NOMO-1 treated with dmso at 0.1 percent for 144 hours (cell line): ENCODE measurements around the gene ZNF142.
A peak's percentile ranks its signal among the peaks of the same experiment; 100 is the strongest.

Experiments
- DNase-seq: peaks from one replicate; lab custom pipeline; 2025; ENCODE audit not compliant: unreplicated experiment; lab: John Stamatoyannopoulos, UW

ZNF142 gene, protein sequence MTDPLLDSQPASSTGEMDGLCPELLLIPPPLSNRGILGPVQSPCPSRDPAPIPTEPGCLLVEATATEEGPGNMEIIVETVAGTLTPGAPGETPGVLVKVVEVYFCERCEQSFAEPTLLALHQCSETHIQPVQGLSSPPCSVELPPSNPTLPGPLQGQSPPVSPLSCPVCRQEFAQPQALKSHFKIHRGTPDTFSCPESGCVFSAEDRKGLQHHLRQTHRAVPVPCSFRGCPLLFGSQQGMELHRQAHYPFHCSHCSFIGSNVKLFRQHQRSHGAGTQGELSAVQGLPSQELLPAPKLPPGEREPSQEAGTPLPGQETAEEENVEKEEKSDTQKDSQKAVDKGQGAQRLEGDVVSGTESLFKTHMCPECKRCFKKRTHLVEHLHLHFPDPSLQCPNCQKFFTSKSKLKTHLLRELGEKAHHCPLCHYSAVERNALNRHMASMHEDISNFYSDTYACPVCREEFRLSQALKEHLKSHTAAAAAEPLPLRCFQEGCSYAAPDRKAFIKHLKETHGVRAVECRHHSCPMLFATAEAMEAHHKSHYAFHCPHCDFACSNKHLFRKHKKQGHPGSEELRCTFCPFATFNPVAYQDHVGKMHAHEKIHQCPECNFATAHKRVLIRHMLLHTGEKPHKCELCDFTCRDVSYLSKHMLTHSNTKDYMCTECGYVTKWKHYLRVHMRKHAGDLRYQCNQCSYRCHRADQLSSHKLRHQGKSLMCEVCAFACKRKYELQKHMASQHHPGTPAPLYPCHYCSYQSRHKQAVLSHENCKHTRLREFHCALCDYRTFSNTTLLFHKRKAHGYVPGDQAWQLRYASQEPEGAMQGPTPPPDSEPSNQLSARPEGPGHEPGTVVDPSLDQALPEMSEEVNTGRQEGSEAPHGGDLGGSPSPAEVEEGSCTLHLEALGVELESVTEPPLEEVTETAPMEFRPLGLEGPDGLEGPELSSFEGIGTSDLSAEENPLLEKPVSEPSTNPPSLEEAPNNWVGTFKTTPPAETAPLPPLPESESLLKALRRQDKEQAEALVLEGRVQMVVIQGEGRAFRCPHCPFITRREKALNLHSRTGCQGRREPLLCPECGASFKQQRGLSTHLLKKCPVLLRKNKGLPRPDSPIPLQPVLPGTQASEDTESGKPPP (N-terminal part only)

DNA sequence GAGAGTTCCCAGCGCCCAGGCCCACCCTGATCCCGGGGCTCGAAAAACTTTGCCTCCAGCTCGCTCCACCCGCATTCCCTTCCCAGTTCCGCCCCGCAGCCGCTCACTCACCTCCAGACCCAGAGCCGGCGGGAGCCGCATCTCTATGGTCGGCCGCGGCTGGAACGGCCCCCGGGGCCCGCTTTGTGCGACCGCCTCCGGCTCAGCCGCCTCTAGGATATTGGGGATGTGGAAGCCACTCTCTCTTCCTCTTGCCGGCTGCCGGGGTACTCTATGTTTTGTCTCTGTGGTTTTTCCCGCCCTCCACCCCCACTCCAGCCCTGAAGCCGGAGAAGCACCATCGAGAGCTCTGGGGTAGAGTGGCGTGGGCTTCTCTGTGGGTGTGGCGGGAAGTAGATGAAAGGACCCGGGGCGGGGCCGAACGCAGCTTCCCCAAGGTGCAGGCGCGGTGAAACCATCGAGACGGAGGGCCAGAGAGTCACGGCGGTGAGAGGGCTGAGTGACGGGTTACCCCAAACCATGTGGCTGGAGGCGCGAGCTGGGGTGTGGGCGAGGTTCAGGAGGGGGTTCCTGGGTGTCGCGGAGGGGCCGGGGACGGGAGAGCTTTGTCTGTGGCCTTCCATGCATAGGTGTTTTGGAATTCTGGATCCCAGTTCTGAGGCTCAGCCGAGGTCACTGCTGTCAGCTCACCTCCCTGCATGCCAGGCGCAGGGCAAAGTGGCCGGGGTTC, at the start of gene ZNF142, which contains the start of gene BCS1L:
TSS of gene ZNF142 (minus strand) at position 366 of the 730 bp plus-strand sequence. CDS start 3,194 bp downstream, outside the sequence.
TSS of gene BCS1L (plus strand) at position 426 of the 730 bp plus-strand sequence. CDS start 1,305 bp downstream, outside the sequence.
- DNase-seq, result peak; percentile 94

DNA sequence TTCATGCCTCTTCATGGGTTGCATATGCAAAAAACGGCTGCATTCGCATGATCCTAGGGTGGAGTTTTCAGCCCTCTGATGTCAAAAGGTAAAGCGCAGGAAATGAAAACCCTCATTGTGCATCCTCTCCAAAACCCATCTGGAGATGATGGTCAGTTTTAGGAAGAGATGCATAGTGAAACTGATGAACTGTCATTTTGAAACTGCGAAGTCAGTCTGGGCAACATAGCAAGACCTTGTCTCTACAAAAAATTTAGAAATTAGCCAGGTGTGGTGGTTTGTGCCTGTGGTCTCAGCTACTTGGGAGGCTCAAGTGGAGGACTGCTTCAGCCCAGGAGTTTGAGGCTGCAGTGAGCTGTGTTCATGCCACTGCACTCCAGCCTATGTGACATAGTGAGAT, 48.7 kb upstream of the ZNF142 start:
- DNase-seq, result no peak

DNA sequence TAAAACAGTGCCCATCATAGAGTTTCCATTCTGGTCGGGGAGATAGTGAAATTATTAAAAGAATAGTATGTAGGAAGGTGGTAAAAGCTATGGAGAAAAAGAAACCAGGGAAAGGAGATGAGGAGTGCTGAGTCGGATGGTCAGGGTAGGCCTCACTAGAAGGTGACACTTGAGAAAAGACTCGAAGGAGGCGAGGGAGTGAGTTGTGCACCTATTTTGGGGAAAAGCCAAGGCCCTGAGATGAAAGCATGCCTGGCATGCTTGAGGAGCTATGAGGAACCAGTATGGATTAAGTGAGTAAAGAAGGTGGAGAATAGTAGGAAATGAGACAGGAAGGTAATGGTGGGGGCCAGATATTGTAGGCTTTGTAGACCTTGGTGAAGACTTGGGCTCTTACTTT, 43.9 kb upstream of the ZNF142 start:
- DNase-seq, result no peak

DNA sequence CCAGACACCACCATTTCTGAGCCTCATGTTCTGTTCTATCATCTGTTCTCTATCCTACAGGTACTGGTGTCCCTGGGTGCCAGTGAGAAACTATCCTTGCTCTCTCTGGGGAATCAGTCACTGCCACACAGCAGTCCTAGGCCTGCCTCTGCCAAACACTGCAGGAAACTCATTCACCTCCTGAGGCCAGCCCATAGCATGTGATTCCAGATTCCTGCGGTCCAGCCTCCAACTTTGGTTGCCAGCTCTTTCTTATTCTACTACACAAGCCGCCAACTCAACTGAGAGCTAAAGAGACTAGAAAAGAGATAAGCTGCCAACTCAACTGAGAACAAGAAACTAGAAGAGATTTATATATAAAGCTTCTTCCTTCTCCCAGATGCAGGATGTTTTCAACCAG, 42.4 kb upstream of the ZNF142 start:
- no peak for DNase-seq

DNA sequence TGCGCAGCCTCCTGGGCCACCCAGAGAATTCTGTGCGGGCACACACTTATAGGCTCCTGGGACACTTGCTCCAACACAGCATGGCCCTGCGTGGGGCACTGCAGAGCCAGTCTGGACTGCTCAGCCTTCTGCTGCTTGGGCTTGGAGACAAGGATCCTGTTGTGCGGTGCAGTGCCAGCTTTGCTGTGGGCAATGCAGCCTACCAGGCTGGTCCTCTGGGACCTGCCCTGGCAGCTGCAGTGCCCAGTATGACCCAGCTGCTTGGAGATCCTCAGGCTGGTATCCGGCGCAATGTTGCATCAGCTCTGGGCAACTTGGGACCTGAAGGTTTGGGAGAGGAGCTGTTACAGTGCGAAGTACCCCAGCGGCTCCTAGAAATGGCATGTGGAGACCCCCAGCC, 39.5 kb upstream of the ZNF142 start:
- DNase-seq, result no peak

DNA sequence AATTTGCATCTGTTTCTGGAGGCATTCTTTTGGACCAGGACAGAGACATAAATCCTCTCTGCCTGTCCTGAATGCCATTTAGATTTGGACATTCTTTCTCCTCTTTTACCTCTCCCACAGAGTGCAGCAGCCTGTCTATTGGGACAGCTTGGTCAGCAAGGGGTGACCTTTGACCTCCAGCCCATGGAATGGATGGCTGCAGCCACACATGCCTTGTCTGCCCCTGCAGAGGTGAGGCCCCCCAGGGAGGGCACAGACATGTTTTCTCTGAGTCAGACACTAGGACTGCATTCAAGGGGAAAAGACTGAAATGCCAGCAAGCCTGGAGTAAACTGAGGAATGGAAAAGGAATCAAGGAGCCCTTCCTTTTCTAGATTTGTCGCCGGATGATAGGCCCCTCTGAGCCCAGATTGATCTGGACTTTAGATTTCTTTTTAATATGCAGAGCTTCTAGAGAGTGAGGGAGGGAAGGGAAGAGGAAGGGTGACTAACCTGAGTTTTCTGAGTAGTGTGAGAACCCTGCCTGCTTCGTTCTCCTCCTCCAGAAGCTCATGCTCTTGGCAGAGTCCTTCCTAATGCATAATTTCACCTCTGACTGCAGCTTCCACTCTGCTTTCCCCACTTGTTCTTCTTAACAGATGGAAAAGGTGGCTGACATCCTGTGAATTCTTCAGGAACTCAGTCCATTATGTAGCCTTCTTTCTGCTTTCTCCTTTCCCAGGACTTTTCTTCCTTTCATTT, 35.2 kb upstream of the ZNF142 start:
- DNase-seq, result no peak

DNA sequence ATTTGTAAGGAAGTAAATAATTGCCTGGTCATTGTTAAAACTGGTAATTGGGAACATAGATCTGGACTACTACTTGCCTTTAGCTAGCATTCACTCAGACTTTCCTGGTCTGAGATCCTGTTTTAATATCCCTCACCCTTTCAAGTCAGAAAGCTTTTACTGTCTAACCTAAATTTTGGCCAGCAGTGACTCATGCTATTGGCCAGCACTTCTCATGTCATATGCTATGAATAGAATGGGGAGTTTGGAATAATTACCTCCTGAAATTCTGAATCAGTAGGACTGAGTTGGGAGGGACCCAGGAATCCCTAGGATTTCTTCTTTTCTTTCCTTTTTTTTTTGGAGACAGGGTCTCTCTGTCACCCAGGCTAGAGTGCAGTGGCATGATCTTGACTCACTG, 31.8 kb upstream of the ZNF142 start:
- DNase-seq, result no peak

DNA sequence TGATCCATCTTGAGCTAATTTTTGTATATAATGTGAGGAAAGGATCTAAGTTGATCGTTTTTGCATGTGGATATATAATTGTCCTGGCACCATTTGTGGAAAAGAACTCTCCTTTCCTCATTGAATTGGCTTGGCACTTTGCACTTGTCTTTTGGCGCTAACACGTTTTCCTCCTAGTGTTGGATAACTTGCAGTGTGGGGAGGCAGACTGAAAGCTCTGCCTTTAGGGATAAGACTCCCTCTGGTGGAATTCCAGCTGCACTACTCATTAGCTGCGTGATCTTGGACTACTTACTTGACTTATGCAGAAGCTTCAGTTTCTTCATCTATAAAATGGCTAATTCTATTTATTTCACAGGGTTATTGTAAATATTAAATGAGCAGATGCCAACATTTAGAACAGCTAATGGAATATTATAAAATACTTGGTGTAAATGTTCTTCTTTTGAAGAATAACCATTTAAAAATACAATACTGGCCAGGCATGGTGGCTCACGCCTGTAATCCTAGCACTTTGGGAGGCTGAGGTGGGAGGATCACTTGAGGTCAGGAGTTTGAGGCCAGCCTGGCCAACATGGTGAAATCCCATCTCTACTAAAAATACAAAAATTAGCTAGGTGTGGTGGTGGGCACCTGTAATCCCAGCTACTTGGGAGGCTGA, 28.1 kb upstream of the ZNF142 start:
- peak; percentile 36 for DNase-seq

DNA sequence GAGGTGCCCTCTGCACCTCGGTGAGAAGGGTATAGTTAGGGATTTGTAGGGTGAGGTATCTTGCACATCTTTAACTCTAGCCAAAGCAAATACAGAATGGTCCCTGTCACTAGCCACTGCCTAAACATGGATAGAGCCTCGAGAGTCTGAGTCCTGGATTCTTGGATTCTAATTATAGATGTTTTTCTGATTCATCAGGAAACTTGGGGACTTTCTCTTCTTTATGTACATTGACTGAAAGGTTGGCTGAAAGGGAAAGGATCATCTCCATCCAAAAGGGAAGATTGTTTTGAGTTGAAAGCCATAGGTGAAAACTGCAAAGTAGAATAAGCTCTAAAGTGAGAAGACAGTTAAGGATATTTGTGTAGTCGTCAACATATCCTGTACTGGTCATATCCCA, 20.6 kb upstream of the ZNF142 start:
- DNase-seq, result no peak

DNA sequence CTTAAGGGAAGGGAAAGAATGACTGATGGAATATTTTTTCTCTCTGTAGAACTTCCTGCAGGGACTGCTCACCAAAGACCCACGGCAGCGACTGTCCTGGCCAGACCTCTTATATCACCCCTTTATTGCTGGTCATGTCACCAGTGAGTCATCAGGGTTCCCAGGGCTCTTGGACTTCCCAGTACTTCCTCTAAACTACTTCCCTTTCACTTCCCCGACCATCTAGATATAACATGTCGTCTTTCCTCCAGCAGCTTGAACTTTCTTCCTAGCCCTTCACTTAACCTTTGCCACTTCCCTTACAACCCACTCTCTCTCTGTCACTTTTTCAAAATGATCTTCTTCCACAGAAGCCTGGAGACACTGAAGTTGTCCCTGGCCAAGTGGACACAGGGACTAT, 19.7 kb upstream of the ZNF142 start:
- peak; percentile 3 for DNase-seq

DNA sequence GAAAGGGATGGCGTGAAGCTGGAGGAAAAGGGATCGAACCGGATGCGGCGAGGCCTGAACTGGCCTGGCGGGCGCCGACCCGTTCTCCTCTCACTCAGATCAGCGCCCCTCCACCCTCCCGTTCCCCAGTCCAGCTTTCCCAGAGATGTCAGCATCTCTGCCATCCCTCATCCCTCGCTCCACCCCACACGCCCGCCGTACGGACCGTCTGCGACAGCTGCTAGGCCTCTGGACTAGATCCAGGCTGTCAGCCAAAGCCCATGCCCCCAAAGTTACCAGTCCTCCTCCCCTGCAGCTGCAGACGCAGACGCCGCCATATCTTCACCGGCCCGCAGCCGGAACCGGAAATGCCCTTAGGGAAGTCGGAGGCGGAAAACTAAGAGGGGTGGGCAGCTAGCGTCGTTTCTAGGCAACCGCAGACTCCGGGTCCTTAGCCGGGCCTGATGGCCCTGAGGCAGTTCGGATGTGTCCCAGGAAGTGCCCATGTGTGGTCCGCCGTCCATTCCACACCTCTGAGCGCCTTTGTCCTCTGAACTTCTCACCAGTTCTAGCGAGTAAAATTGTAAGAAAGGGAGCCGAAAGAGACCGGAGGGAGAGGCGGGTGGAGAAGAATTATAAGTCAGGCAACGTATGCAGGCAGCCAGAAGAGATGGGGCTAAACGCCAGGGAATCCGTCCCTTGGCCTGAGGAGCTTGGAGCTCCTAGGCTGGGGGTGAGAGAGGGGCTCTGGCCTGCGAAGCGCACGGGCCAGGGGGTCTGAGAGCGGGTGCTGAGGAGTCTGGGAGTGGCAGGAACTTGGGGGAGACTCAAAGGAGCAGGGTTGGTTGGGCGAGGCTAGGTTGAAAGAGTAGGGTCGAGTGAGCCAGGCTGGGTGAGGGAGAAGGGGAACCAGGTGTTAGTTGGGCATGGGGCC, 12.5 kb upstream of the ZNF142 start, which contains the start of the genes RNF25 and STK36:
TSS of gene RNF25 (minus strand) at position 349 of the 913 bp plus-strand sequence. CDS start at position 317, 32 bp downstream.
TSS of gene STK36 (plus strand) at position 433 of the 913 bp plus-strand sequence. CDS start 744 bp downstream, outside the sequence.
- peak; percentile 80 for DNase-seq

DNA sequence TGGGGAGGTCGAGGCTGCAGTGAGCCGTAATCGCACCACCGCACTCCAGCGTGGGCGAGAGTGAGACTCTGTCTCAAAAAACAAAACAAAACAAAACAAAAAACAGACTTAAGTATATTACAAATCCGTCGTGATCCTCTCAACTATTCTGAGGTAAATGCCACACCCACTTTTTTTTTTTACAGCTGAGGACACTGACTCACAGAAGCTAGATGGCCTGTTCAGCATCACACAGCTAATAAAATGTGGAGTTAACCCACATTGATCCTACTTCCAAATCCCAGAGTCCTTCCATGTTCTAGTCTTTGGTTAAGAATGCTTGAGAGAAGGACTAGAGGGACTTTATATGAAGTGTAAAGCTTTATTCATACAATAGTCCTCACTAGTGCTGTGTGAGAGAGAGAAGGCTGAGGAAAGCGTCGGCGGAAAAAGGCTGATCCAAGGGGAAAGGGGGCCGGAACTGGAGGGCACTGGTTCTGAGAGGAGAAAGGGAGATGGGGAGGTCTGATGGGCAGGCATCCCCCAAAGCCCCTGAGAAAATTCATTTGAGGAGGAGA, 11.8 kb upstream of the ZNF142 start:
- no peak for DNase-seq

DNA sequence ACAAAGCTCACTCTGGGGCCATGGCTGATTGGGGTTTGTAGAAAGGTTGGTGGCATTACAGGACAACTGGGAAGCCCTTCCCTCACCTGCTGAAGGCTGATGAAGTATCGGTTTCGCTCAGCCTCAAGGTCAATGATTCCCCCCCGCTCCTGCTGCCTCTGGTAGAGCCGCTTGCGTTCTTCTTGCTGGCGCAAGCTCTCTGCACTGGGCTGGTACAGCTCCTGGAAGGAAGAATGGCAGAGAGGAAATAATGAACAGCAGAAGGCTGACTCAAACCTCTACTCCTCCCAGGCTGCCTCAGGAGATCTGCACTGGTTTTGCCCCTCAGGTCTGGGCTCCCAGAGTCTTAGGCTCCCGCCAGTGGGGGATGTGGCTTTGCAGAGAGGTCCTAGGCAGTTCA, 5.2 kb upstream of the ZNF142 start:
- DNase-seq, result no peak

DNA sequence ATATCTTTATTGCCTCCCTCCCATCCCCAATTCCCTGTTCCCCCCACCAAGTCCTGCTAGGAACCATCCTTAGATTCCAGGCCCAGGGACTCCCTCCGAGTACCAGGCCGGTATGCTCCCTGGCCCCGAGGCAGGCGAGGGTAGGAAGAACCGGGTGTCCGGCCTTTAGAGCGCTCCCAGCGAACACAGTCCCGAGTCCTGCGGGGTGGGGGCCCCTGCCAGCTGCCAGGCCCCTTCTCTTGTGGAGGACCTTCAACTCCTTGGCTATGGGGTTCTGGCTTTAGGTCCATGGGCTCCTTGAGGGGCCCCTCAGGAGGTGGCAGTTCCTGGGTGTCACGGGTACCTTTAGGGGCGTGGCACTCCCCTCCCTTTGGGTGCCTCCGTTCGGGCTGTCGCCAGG, 4.5 kb upstream of the ZNF142 start:
- DNase-seq, result no peak

DNA sequence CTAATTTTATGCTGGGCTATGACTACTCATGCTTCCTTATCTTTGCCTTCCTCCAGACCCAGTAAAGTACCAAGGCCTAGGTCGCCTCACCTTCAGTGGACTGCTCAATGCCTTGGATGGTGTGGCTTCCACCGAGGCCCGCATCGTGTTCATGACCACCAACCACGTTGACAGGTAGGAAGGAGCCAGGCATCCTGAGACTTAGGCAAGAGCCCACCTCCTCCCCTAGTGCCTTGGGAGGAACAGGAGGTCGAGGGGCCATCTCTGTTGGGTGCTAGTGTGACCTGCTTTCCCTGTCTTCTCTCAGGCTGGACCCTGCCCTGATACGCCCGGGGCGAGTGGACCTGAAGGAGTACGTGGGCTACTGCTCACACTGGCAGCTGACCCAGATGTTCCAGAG, 3.4 kb upstream of the ZNF142 start:
- no peak for DNase-seq

DNA sequence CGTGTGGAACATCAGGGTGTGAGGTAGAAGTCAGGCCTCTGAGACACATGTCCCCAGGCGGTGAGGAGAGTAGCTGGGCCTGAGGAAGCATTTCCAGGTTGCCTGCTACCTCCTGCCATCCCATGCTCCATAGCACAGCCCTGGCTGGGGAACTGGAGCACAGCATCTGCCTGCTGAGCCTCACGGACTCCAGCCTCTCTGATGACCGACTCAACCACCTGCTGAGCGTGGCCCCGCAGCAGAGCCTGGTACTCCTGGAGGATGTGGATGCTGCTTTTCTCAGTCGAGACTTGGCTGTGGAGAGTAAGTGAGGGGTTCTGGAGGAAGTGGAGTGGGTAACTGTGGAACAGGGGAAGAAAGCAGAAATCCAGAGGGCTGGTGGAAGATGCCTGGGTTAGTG, 3.0 kb upstream of the ZNF142 start:
- no peak for DNase-seq

DNA sequence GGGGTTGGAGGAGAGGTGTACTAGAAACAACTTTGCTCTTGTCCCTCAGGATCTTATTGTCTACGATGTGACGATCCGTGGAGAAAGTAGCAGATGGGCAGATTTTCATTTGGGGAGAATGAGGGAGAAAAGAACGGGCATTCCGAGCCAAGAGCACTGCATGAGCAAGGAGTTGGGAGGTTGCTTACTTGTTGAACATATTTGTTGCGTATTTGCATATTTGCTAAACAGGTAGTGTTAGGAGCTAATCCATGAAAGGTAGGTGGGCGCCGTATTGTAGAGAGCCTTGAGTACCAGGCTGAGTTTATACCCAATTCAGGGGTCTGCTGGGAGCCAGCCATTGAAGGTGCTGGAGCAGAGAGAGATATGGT, 550 bp upstream of the ZNF142 start:
- DNase-seq, result no peak

DNA sequence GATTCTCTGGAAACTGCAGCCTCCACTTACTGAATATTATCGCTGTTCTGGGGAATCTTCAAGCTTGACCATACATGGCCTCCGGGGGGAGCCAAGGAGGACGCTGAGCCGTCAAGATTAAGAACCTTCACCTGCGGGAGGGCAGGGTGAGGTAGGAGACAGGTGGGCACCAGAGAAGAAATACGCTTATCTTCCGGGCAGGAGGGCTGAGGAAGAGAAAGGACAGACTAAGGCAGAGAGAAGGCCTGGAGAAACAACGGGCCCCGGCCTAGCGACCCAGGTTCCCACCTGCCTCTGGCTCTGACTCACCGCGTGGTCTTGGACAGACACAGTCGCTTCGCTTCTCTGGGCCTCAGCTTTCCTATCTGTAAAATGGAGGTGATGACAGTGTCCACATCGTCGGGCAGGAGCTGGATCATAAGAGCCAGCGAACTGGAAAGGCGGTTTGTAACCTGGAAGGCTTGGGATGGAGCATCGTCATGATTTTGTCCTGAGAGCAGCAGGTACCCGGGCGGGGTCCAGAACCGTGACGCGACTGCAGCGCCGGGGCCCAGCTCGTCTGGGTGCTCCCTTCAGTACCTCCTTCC, 659 bp downstream of the ZNF142 start:
- peak; percentile 19 for DNase-seq
